ENCODE data around the gene TMEM213.

DNA sequence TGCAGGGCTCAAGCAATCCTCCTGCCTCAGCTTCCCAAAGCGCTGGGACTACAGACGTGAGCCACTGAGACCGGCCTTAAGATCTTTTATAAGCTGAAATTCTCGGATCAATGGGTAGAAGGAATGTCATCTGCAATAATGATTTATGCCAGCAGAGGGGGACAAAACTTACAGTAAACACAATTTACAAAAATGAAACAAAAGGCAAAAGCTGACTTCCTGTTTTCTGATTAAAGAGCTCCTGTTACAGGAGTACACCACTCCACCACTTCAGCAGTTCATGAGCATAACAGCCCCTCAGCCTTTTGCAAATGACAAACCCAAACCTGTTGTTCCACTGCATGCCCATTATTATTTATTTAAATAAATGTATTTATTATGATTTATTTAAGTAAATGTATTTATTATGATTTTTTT lies 88.7 kb downstream of the TMEM213 start:
- no peak for TF ChIP-seq EZH2phosphoT487 (IDR thresholded peaks at IDR 0.05; ENCODE audit: insufficient read depth, low read depth)
- no peak for TF ChIP-seq EZH2 (IDR thresholded peaks at IDR 0.05; ENCODE audit: insufficient read depth, poor library complexity, severe bottlenecking)
